ENCODE measurements around the gene WNT11. TPM values are rescaled to one million over a fixed set of nuclear protein-coding genes. Genes with fewer than 3 reads are reported as not detected.

Gene WNT11
- total RNA-seq, 1 experiment from 2014 or later = 0.40 TPM

DNA sequence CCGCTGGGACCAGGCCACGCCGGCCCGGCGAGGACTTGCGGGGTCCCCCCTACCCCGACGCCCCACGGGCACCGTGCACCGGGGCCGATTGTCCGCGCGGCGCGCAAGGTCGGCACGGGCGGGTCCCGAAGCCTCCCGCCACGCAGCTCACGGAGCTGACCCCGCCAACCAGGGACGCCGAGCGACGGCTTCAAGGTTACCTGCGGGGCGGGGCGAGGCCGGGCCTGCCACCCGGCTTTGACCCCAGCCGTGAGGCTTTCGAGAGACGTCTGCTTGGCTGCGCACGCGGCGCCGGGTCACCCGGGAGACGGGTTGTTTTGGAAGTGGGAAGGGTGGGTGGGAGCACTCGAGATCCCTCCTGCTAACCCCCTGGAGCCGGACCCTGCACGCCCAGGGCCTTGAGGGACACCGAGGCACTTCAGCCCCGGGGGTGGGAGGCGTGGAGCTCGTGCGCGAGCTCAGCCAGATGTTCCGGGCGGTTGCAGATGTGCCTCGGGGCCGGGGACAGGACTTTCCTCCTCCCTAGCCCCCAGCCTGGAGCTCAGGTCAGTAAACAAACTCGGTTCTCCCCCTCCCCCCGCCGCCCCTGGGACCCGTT, 3.2 kb upstream of the WNT11 start:
- H3K9ac ChIP-seq (ENCODE audit: low read length) = peak overlapping the region; percentile 4; the same call in 1 of the 2 replicates
- TF ChIP-seq EZH2phosphoT487 (IDR thresholded peaks at IDR 0.05; ENCODE audit: borderline replicate concordance, low read length) (no peak), EZH2 (IDR thresholded peaks at IDR 0.05; ENCODE audit: low read length, unreplicated experiment) (no peak)
- TF ChIP-seq, protein P1, sequence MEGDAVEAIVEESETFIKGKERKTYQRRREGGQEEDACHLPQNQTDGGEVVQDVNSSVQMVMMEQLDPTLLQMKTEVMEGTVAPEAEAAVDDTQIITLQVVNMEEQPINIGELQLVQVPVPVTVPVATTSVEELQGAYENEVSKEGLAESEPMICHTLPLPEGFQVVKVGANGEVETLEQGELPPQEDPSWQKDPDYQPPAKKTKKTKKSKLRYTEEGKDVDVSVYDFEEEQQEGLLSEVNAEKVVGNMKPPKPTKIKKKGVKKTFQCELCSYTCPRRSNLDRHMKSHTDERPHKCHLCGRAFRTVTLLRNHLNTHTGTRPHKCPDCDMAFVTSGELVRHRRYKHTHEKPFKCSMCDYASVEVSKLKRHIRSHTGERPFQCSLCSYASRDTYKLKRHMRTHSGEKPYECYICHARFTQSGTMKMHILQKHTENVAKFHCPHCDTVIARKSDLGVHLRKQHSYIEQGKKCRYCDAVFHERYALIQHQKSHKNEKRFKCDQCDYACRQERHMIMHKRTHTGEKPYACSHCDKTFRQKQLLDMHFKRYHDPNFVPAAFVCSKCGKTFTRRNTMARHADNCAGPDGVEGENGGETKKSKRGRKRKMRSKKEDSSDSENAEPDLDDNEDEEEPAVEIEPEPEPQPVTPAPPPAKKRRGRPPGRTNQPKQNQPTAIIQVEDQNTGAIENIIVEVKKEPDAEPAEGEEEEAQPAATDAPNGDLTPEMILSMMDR (conservative IDR thresholded peaks at IDR 0.05; ENCODE audit: low read depth, low read length) = no peak
- POLR2A ChIA-PET (ENCODE audit: unreplicated experiment) = no interaction called here
- peaks cover 32% of the 10 kb centered on the region for H3K4me1 ChIP-seq (ENCODE audit: insufficient read depth, low read length)
- ATAC-seq (peak; percentile 1), DNase-seq (peak; percentile 18)
- no peaks in the 10 kb centered on the region for H4K20me1 ChIP-seq (ENCODE audit: low read length)
- no TSS peak for BruUV-seq (replicated peaks)
- no peaks in the 10 kb centered on the region for H3K9me2 ChIP-seq (replicated peaks; ENCODE audit: low read length)
- H3K36me3 ChIP-seq (ENCODE audit: low read depth, low read length) = no peaks in the 10 kb centered on the region
- H3K4me2 ChIP-seq (ENCODE audit: low read length) = peak overlapping the region; percentile 98
- intact Hi-C loops (cut with micrococcal nuclease) = loop anchor here (2.0 kb wide), 1 partner anchor 25 kb away; no protein-coding TSS in a partner anchor
- peak overlapping the region; percentile 93 for H2AFZ ChIP-seq (ENCODE audit: low read length)
- peaks cover 49% of the 10 kb centered on the region for H3K27me3 ChIP-seq (ENCODE audit: low read length)
- CTCF ChIA-PET = interaction anchor here (0.6 to 0.7 kb wide), 2 partner anchors 303 to 473 kb away, joined by 3 read pairs; no protein-coding TSS in a partner anchor
- no peaks in the 10 kb centered on the region for H3K9me3 ChIP-seq (ENCODE audit: low read length)
- H3K27ac ChIP-seq (ENCODE audit: low read length) = no peak overlapping the region
- no peaks in the 10 kb centered on the region for H3K79me2 ChIP-seq (ENCODE audit: low read length)
- peak overlapping the region; percentile 67 for H3K4me3 ChIP-seq (ENCODE audit: low read length)
- no peaks in the 10 kb centered on the region for H3F3A ChIP-seq (ENCODE audit: low read length, unreplicated experiment)

GRCh38 chr11:76208438-76209374, 2.4 kb upstream of the WNT11 start:
- Histone ChIP-seq H3K79me2 (ENCODE audit: low read length) (no peaks in the 10 kb centered on the region), H3K9me3 (ENCODE audit: low read length) (no peaks in the 10 kb centered on the region), H3K9ac (ENCODE audit: low read length) (peak overlapping the region; percentile 4; the same call in 1 of the 2 replicates), H3K27me3 (ENCODE audit: low read length) (peaks cover 49% of the 10 kb centered on the region), H3K4me2 (ENCODE audit: low read length) (peak overlapping the region; percentile 98), H3F3A (ENCODE audit: low read length, unreplicated experiment) (no peaks in the 10 kb centered on the region), H3K36me3 (ENCODE audit: low read depth, low read length) (no peaks in the 10 kb centered on the region), H3K27ac (ENCODE audit: low read length) (no peak overlapping the region), H3K4me3 (ENCODE audit: low read length) (peak overlapping the region; percentile 67), H3K4me1 (ENCODE audit: insufficient read depth, low read length) (peaks cover 32% of the 10 kb centered on the region), H4K20me1 (ENCODE audit: low read length) (no peaks in the 10 kb centered on the region), H2AFZ (ENCODE audit: low read length) (peak overlapping the region; percentile 93), H3K9me2 (replicated peaks; ENCODE audit: low read length) (no peaks in the 10 kb centered on the region)
- ATAC-seq (peak; percentile 33), DNase-seq (peak; percentile 73)
- ChIA-PET CTCF (interaction anchor here (0.5 to 2.6 kb wide), 9 partner anchors 26 to 512 kb away, joined by 3 to 17 read pairs (median 3); no protein-coding TSS in a partner anchor), POLR2A (ENCODE audit: unreplicated experiment) (no interaction called here)
- BruUV-seq (replicated peaks) = no TSS peak
- intact Hi-C loops (cut with micrococcal nuclease) = loop anchor here (2.0 kb wide), 1 partner anchor 26 kb away; no protein-coding TSS in a partner anchor
- TF ChIP-seq, protein P1 (conservative IDR thresholded peaks at IDR 0.05; ENCODE audit: low read depth, low read length) = peak; percentile 95
- TF ChIP-seq EZH2 (IDR thresholded peaks at IDR 0.05; ENCODE audit: low read length, unreplicated experiment) = no peak
